ENCODE data around the gene SMIM14.
A peak's percentile ranks its signal among the peaks of the same experiment; 100 is the strongest.
"Not testable (repeated sequence)": the region's sequence is repeated elsewhere in the genome, so short reads cannot be mapped to it uniquely, and the experiment has no call there.

SMIM14 gene

DNA sequence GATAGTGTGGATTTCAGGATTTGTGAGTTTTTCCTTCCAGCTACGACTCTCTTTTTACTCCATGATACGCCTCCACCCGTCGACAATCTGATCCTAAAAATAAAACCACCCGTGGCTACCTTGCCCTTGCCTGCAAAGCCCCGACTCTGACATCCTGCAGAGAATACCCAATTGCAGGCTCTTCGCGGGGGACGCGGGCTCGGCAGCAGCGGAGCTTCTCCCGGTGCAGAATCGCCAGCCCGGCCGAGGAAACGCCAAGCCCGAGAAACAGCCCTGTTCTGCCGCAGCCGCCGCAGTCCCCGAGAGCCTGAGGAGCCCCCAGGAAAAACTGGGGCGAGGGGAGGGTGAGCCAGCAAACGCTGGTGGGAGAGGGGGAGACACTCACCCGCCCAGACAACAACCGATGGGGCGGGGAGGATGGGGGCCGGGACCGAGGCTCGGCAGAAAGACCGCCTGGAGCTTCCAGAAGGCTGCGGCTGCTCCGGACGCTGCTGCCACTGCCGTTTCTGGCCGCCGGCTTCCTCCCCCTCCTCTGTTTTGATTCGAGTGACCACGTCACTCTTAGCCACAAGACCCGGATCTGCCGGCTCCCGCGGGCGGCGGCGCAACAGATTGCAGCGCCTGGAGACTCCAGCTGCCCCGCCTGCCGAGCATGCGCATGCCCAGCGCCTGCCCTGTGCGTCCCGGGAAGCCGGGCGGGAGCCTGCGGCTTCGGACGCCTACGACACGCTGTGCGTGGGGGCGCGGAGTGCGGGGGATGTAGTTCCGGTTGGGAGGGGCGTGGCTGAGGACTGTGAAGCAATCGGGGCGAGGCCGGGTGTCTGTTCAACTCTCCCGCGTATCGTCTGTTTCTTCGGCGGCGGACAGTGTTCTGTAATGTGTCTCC is at the start of gene SMIM14:
TSS of gene SMIM14 (minus strand) at position 512 of the 886 bp plus-strand sequence. CDS start 33,720 bp downstream, outside the sequence.
- peak; percentile 97 for DNase-seq (ENCODE audit: low spot score)

DNA sequence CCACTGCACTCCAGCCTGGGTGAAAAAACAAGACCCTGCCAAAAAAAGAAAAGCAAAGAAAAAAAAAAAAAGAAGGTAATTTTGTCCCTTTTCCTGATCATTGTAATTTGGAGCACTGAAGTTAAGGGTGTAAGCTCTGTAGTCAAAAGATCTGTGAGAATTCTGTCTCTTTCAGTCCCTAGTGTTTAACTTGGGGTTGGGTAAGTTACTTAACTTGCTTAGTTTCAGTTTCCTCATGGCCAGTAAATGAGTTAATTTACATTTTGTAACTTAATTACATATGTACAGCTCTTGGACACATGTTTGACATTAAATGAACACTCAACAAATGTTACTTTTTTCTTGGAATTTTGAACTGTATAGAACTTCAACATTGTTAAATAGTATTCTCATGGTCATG is 48.3 kb upstream of the SMIM14 start:
- DNase-seq (ENCODE audit: low spot score): no peak

DNA sequence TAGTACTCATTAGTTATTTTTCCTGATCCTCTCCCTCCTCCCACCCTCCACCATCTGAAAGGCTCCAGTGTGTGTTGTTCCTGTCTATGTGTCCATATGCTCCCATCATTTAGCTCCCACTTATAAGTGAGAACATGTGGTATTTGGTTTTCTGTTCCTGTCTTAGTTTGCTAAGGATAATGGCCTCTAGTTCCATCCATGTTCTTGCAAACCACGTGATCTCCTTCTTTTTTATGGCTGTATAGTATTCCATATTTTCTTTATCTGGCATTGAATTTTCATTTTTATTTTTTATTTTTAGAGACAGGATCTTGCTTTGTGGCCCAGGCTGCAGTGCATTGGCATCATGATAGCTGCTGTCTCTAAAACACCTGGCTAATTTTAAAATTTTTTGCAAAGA is 47.3 kb upstream of the SMIM14 start:
- no peak for DNase-seq (ENCODE audit: low spot score)

GRCh38 chr4:39682138-39682537 is 43.5 kb upstream of the SMIM14 start:
- no peak for DNase-seq (ENCODE audit: low spot score)

GRCh38 chr4:39681003-39681402 is 42.3 kb upstream of the SMIM14 start:
- DNase-seq (ENCODE audit: low spot score): not testable (repeated sequence)

DNA sequence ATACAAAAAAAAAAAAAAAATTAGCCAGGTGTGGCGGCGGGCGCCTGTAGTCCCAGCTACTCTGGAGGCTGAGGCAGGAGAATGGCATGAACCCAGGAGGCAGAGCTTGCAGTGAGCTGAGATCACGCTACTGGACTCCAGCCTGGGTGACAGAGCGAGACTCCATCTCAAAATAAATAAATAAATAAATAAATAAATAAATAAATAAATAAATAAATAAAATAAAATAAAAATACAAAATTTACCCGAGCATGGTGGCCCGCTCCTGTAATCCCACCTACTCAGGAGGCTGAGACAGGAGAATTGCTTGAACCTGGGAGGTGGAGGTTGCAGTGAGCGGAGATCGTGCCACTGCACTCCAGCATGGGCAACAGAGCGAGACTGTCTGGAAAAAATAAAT is 37.0 kb upstream of the SMIM14 start:
- DNase-seq (ENCODE audit: low spot score): not testable (repeated sequence)

DNA sequence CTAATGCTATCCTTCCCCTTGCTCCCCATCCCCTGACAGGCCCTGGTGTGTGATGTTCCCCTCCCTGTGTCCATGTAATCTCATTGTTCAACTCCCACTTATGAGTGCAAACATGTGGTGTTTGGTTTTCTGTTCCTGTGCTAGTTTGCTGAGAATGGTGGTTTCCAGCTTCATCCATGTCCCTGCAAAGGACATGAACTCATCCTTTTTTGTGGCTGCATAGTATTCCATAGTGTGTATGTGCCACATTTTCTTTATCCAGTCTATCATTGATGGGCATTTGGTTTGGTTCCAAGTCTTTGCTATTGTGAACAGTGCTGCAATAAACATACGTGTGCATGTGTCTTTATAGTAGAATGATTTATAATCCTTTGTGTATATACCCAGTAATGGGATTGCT is 31.6 kb upstream of the SMIM14 start:
- not testable (repeated sequence) for DNase-seq (ENCODE audit: low spot score)

DNA sequence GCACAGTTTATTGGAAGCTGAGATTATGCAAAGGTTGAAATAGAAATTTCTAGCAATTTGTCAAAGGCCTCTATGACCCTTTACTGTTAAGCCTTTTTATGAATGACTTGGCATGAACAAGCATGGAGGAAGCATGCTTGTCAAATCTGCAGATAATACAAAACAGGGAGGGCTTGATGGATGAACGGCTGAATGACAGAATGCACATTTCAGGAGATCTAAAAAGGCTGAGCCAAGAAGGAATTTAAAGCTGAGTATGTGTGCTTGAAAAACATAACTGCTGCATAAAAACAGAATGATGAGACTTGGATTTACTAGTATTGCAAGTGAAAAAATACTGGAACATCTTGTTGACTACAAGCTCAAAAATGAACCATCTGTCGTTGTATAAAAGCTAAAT is 30.2 kb upstream of the SMIM14 start:
- no peak for DNase-seq (ENCODE audit: low spot score)

DNA sequence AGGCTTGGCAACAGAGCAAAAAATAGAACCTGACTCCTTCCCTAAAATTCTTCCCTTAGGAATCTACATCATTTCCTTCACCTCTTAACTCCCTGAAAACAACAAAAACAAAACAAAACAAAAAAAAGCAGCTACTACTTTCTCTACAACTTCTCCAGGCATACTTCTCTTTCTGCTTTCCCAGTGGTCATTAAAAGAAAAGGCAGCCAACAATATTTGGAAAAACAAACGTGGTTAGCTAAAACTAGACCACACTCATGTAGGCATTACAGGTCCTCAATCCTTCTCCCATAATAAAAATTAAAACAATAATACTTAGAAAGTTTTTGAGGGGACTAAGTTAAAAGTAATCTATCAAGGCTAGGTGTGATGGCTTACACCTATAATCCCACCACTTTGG is 29.0 kb upstream of the SMIM14 start:
- no peak for DNase-seq (ENCODE audit: low spot score)

DNA sequence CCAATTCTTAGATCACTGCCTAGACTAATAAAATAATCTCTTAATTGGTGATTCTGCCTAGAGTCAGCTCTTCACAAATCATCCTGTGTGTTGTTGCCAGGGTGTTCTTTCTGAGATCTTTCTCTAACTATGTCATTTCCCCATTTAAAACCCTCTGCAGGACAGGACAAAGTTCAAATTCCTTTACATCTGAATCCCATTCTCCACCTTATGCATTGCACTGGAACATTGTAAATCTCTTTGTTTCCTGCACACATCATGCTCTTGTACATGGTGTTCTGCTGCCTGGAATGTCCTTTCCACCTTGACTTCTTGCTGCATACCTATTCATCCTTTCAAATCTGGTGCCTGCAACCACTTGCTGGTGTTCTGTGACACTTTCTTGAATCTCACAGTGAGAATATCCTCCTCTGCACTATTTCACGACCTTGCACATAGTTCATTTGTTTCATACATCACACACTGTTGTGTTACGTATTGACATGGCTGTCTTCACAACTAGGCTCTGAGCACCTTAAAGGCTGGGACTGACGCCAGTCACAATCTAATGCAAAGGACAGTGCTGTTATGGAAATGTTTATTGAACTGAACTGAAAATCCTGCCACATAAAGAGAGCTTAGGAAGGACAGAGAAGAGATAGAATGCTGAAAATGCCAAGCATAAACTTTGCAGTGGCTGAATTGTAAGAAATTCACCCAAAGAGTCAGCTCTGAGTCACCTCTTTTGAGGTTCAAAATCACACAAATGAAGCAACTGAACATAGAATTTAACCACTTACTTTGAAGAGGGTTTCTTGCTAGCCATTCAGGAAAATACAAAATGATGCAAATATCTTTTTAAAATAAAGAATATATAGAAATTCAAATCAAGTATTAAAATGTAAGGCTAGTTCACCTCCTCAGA is 26.4 kb upstream of the SMIM14 start:
- DNase-seq (ENCODE audit: low spot score): no peak

DNA sequence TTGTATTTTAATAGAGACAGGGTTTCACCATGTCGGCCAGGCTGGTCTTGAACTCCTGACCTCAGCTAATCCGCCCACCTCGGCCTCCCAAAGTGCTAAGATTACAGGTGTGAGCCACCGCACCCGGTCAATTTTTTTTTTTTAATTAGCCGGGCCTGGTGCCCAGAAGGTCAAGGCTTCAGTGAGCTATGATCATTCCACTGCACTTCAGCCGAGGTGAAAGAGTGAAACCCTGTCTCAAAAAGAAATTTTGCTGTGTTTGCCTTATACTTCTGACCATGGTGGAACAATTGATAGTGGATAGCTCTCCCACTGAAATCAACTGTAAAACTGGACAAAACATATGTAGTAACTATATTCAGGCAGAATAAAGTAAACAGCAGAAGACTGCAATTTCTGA is 24.0 kb upstream of the SMIM14 start:
- no peak for DNase-seq (ENCODE audit: low spot score)

DNA sequence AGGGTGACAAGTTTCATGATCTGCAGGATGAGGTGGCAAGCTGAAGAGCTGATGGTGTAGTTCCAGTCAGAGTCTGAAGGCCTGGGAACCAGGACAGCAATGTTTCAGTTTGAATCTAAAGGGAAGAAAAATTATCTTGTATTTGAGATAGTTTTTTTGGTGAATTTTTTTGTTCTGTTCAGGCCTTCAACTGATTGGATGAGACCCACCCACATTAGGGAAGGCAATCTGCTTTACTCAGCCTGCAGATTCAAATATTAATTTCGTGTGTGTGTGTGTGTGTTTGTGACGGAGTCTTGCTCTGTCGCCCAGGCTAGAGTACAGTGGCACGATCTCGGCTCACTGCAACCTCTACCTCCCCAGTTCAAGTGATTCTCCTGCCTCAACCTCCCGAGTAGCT is 22.1 kb upstream of the SMIM14 start:
- no peak for DNase-seq (ENCODE audit: low spot score)

DNA sequence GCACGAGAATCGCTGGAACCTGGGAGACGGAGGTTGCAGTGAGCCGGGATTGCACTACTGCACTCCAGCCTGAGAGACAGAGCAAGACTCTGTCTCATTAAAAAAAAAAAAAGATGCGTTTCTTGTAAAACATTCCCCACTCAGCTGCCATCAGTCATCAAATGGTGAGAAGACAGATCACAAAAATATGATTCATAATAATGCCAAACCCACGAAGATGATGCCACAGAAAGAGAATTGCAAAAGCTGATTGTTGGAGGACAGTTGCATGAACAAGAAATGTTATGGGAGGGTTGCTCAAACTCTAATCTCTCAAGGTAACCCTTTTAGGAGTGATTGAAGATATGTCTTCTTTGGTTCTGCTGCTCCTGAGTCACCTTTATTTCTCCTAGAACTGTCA is 21.4 kb upstream of the SMIM14 start:
- no peak for DNase-seq (ENCODE audit: low spot score)

- DNase-seq (ENCODE audit: low spot score): no peak
These were observed 20.1 kb upstream of the SMIM14 start for GRCh38 chr4:39658756-39659155.

DNA sequence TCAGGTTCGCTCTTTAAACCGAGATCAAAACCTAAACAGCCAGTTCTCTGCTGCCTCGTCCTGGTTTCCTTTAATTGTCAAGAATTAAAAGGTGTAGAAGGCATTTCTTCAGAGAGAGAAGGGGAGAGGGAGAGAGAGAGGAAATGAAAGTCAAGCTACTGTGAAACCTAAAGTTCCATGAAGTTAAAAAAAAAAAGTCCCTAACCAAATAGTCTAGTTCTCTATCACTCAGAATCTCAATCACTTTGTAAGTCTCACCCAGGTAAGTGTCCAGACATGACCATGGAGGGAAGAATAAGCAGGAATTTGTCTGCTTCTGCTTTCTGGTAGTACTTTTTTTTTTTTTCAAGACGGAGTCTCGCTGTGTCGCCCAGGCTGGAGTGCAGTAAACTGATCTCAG is 18.8 kb upstream of the SMIM14 start:
- no peak for DNase-seq (ENCODE audit: low spot score)

- DNase-seq (ENCODE audit: low spot score): not testable (repeated sequence)
These were observed 18.0 kb upstream of the SMIM14 start for GRCh38 chr4:39656638-39657037.

DNA sequence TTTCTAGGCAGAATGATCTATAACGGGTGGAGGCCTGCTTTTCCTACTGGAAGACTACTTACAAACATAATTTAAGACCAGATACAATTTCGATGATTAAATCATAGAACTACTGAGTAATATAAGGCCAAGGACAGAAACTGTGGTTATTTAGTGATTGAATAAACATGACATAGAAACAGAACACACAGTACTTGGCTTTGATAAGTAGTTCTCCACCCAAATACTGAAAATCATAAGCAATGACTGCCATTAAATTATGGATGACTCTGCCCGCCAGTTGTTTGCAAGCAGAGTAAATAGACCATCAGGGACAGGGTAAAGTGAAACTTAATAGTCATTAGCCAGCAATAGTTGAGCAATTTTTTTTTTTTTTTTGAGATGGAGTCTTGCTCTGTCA is 17.2 kb upstream of the SMIM14 start:
- DNase-seq (ENCODE audit: low spot score): no peak

- DNase-seq (ENCODE audit: low spot score): no peak
These were observed 16.5 kb upstream of the SMIM14 start for GRCh38 chr4:39655211-39655610.

- not testable (repeated sequence) for DNase-seq (ENCODE audit: low spot score)
These were observed 12.9 kb upstream of the SMIM14 start for GRCh38 chr4:39651586-39651985.

GRCh38 chr4:39649639-39650265 is 11.1 kb upstream of the SMIM14 start:
- no peak for DNase-seq (ENCODE audit: low spot score)

- peak; percentile 72 for DNase-seq (ENCODE audit: low spot score)
These were observed 10.3 kb upstream of the SMIM14 start for GRCh38 chr4:39648827-39649558.

DNA sequence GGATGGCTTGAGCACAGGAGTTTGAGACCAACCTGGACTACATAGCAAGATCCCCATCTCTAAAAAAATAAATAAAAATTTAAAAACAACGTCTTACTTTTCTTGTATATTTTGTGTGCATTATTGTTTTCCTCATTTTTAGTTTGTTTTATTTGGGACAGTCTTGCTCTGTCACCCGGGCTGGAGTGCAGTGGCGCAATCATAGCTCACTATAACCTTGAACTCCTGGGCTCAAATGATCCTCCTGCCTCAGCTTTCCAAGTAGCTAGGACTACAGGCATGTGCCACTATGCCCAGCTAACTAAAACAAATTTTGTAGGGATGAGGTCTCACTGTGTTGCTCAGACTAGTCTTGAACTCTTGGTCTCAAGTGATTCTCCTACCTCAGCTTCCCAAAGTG is 9.5 kb upstream of the SMIM14 start:
- no peak for DNase-seq (ENCODE audit: low spot score)

Measured in cerebellar cortex (tissue), 1 donor.